ENCODE data around the gene SYNDIG1. TPM values are rescaled to one million over a fixed set of nuclear protein-coding genes. Genes with fewer than 3 reads are reported as not detected.

Gene SYNDIG1
- total RNA-seq, 1 donor from 2014 or later = 2.6 TPM

GRCh38 chr20:24633521-24633920 lies 164.1 kb downstream of the SYNDIG1 start:
- no peaks in the 10 kb centered on the region for H3K9me3 ChIP-seq (ENCODE audit: control insufficient read depth in 3 of 3, low read length in 3 of 3)
- H3K27ac ChIP-seq (ENCODE audit: low read depth, low read length) = no peak overlapping the region
- H3K36me3 ChIP-seq (ENCODE audit: control insufficient read depth in 3 of 3, insufficient read depth in 3 of 3, low read length in 3 of 3) = no peaks in the 10 kb centered on the region
- H3K27me3 ChIP-seq (ENCODE audit: control insufficient read depth in 3 of 3, insufficient read depth in 3 of 3, low read length in 3 of 3) = no peaks in the 10 kb centered on the region
- peaks cover 0 to 5% (median 0%) of the 10 kb centered on the region in 3 donors for H3K4me1 ChIP-seq (ENCODE audit: control insufficient read depth in 3 of 3, insufficient read depth in 3 of 3, low read length in 3 of 3)
- no peak overlapping the region for H3K4me3 ChIP-seq (ENCODE audit: low read length in 3 of 3)
- H3K9ac ChIP-seq (ENCODE audit: low read depth in 1 of 3, low read length in 3 of 3) = no peak overlapping the region

DNA sequence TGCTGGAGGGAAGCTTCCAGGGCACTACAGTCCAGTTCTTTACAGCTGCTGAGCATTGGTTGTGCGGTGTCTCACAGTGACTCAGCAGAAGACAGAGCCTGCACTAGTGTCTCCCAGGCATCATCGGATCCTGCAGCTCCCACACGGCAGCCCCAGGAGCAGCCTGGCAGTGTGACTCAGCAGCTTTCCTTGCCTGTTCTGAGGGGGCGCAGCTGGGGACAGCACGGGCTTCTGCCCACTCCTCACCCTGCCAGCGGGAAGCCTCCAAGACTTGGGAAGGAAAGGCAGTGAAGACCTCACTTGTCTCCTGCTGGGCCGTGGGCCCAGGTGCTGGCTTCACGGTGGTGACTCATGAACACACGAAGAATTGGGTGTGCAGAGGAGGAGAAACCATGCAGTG lies 165.4 kb downstream of the SYNDIG1 start:
- Histone ChIP-seq H3K27ac (ENCODE audit: low read depth, low read length) (no peak overlapping the region), H3K9ac (ENCODE audit: low read depth in 1 of 3, low read length in 3 of 3) (no peak overlapping the region), H3K9me3 (ENCODE audit: control insufficient read depth in 3 of 3, low read length in 3 of 3) (no peaks in the 10 kb centered on the region), H3K27me3 (ENCODE audit: control insufficient read depth in 3 of 3, insufficient read depth in 3 of 3, low read length in 3 of 3) (no peaks in the 10 kb centered on the region), H3K36me3 (ENCODE audit: control insufficient read depth in 3 of 3, insufficient read depth in 3 of 3, low read length in 3 of 3) (no peaks in the 10 kb centered on the region), H3K4me3 (ENCODE audit: low read length in 3 of 3) (no peak overlapping the region), H3K4me1 (ENCODE audit: control insufficient read depth in 3 of 3, insufficient read depth in 3 of 3, low read length in 3 of 3) (peaks cover 0 to 5% (median 0%) of the 10 kb centered on the region in 3 donors)

GRCh38 chr20:24636626-24637025 lies 167.2 kb downstream of the SYNDIG1 start:
- no peaks in the 10 kb centered on the region for H3K9me3 ChIP-seq (ENCODE audit: control insufficient read depth in 3 of 3, low read length in 3 of 3)
- no peaks in the 10 kb centered on the region for H3K36me3 ChIP-seq (ENCODE audit: control insufficient read depth in 3 of 3, insufficient read depth in 3 of 3, low read length in 3 of 3)
- no peaks in the 10 kb centered on the region for H3K27me3 ChIP-seq (ENCODE audit: control insufficient read depth in 3 of 3, insufficient read depth in 3 of 3, low read length in 3 of 3)
- no peak overlapping the region for H3K27ac ChIP-seq (ENCODE audit: low read depth, low read length)
- H3K4me3 ChIP-seq (ENCODE audit: low read length in 3 of 3) = no peak overlapping the region
- peaks cover 0 to 5% (median 0%) of the 10 kb centered on the region in 3 donors for H3K4me1 ChIP-seq (ENCODE audit: control insufficient read depth in 3 of 3, insufficient read depth in 3 of 3, low read length in 3 of 3)
- no peak overlapping the region for H3K9ac ChIP-seq (ENCODE audit: low read depth in 1 of 3, low read length in 3 of 3)

DNA sequence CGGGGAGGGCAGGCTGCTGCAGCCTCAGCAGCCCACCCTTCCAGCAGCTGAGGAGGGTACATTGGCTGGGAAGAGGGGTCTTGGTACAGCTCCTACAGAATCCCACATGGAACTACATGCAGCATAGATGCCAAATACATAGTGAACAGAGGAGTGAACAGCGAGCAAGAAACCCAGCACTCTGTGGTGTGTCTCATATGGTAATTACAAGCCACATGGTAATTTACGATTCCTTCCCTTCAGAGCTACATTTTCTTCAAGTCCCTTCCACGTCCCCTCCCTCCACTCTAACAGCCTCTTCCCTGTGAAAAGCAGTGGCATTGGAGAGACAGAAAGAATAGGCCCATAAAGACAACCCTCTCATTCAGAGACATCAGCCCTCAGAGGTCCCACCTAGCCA lies 167.7 kb downstream of the SYNDIG1 start:
- H3K4me1 ChIP-seq (ENCODE audit: control insufficient read depth in 3 of 3, insufficient read depth in 3 of 3, low read length in 3 of 3) = peaks cover 0 to 5% (median 0%) of the 10 kb centered on the region in 3 donors
- H3K27ac ChIP-seq (ENCODE audit: low read depth, low read length) = no peak overlapping the region
- H3K9me3 ChIP-seq (ENCODE audit: control insufficient read depth in 3 of 3, low read length in 3 of 3) = no peaks in the 10 kb centered on the region
- H3K9ac ChIP-seq (ENCODE audit: low read depth in 1 of 3, low read length in 3 of 3) = no peak overlapping the region
- no peaks in the 10 kb centered on the region for H3K36me3 ChIP-seq (ENCODE audit: control insufficient read depth in 3 of 3, insufficient read depth in 3 of 3, low read length in 3 of 3)
- H3K27me3 ChIP-seq (ENCODE audit: control insufficient read depth in 3 of 3, insufficient read depth in 3 of 3, low read length in 3 of 3) = no peaks in the 10 kb centered on the region
- H3K4me3 ChIP-seq (ENCODE audit: low read length in 3 of 3) = no peak overlapping the region

DNA sequence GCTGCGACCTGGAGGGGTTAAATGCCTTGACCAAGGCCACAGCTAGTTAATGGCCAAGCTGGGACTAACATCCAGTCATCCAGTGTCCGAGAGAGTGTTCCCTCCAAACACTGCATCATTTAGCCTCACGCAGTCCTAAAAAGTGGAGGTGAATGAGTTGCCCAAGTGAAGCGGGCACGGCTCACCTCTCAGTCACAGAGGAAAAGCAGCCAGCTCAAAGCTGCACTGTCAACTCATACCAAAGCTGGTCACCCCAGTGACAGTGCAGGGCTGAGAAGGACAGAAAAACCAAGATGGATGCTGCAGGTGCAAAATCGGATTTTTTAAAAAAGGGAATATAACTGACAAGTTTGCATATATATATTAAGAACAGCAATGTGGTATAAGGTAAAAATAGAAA lies 168.5 kb downstream of the SYNDIG1 start:
- H3K27me3 ChIP-seq (ENCODE audit: control insufficient read depth in 3 of 3, insufficient read depth in 3 of 3, low read length in 3 of 3) = no peaks in the 10 kb centered on the region

GRCh38 chr20:24638591-24639548 lies 169.4 kb downstream of the SYNDIG1 start:
- Histone ChIP-seq H3K9me3 (ENCODE audit: control insufficient read depth in 3 of 3, low read length in 3 of 3) (no peaks in the 10 kb centered on the region), H3K27me3 (ENCODE audit: control insufficient read depth in 3 of 3, insufficient read depth in 3 of 3, low read length in 3 of 3) (no peaks in the 10 kb centered on the region), H3K27ac (ENCODE audit: low read depth, low read length) (no peak overlapping the region), H3K36me3 (ENCODE audit: control insufficient read depth in 3 of 3, insufficient read depth in 3 of 3, low read length in 3 of 3) (no peaks in the 10 kb centered on the region), H3K4me1 (ENCODE audit: control insufficient read depth in 3 of 3, insufficient read depth in 3 of 3, low read length in 3 of 3) (peaks cover 0 to 5% (median 0%) of the 10 kb centered on the region in 3 donors), H3K9ac (ENCODE audit: low read depth in 1 of 3, low read length in 3 of 3) (no peak overlapping the region), H3K4me3 (ENCODE audit: low read length in 3 of 3) (no peak overlapping the region)

More for the DNA sequence above, 168.5 kb downstream of the SYNDIG1 start:
- Histone ChIP-seq H3K27ac (ENCODE audit: low read depth, low read length) (no peak overlapping the region), H3K36me3 (ENCODE audit: control insufficient read depth in 3 of 3, insufficient read depth in 3 of 3, low read length in 3 of 3) (no peaks in the 10 kb centered on the region), H3K9ac (ENCODE audit: low read depth in 1 of 3, low read length in 3 of 3) (no peak overlapping the region), H3K9me3 (ENCODE audit: control insufficient read depth in 3 of 3, low read length in 3 of 3) (no peaks in the 10 kb centered on the region), H3K4me1 (ENCODE audit: control insufficient read depth in 3 of 3, insufficient read depth in 3 of 3, low read length in 3 of 3) (peaks cover 0 to 5% (median 0%) of the 10 kb centered on the region in 3 donors), H3K4me3 (ENCODE audit: low read length in 3 of 3) (no peak overlapping the region)

- Histone ChIP-seq H3K4me3 (ENCODE audit: low read length in 3 of 3) (no peak overlapping the region), H3K27ac (ENCODE audit: low read depth, low read length) (no peak overlapping the region), H3K9ac (ENCODE audit: low read depth in 1 of 3, low read length in 3 of 3) (no peak overlapping the region), H3K36me3 (ENCODE audit: control insufficient read depth in 3 of 3, insufficient read depth in 3 of 3, low read length in 3 of 3) (no peaks in the 10 kb centered on the region), H3K4me1 (ENCODE audit: control insufficient read depth in 3 of 3, insufficient read depth in 3 of 3, low read length in 3 of 3) (no peaks in the 10 kb centered on the region), H3K27me3 (ENCODE audit: control insufficient read depth in 3 of 3, insufficient read depth in 3 of 3, low read length in 3 of 3) (peaks cover 0 to under 1% (median 0%) of the 10 kb centered on the region in 3 donors), H3K9me3 (ENCODE audit: control insufficient read depth in 3 of 3, low read length in 3 of 3) (no peaks in the 10 kb centered on the region)
Observed at GRCh38 chr20:24640276-24640675, 170.8 kb downstream of the SYNDIG1 start.

DNA sequence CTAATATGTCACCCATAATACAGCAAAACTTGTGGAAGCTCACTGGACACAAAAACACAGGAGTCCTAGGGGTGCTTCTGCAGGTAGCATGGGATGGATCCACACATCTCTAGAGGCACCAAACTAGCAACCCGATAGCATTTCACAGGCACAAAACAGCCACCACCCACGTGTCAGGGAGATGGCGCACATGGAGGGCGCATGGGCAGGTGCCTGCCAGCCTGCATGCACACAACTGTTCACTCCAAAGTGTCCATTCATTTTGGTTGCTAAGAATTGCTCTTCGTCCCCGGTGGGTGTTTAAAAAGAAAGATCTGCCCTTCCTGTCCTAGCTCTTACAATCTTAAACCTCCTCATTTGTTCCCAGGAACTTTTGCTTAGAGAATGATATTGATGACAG lies 171.3 kb downstream of the SYNDIG1 start:
- Histone ChIP-seq H3K4me1 (ENCODE audit: control insufficient read depth in 3 of 3, insufficient read depth in 3 of 3, low read length in 3 of 3) (no peaks in the 10 kb centered on the region), H3K27me3 (ENCODE audit: control insufficient read depth in 3 of 3, insufficient read depth in 3 of 3, low read length in 3 of 3) (peaks cover 0 to 5% (median 0%) of the 10 kb centered on the region in 3 donors), H3K27ac (ENCODE audit: low read depth, low read length) (no peak overlapping the region), H3K9me3 (ENCODE audit: control insufficient read depth in 3 of 3, low read length in 3 of 3) (no peaks in the 10 kb centered on the region), H3K4me3 (ENCODE audit: low read length in 3 of 3) (no peak overlapping the region), H3K9ac (ENCODE audit: low read depth in 1 of 3, low read length in 3 of 3) (no peak overlapping the region), H3K36me3 (ENCODE audit: control insufficient read depth in 3 of 3, insufficient read depth in 3 of 3, low read length in 3 of 3) (no peaks in the 10 kb centered on the region)

DNA sequence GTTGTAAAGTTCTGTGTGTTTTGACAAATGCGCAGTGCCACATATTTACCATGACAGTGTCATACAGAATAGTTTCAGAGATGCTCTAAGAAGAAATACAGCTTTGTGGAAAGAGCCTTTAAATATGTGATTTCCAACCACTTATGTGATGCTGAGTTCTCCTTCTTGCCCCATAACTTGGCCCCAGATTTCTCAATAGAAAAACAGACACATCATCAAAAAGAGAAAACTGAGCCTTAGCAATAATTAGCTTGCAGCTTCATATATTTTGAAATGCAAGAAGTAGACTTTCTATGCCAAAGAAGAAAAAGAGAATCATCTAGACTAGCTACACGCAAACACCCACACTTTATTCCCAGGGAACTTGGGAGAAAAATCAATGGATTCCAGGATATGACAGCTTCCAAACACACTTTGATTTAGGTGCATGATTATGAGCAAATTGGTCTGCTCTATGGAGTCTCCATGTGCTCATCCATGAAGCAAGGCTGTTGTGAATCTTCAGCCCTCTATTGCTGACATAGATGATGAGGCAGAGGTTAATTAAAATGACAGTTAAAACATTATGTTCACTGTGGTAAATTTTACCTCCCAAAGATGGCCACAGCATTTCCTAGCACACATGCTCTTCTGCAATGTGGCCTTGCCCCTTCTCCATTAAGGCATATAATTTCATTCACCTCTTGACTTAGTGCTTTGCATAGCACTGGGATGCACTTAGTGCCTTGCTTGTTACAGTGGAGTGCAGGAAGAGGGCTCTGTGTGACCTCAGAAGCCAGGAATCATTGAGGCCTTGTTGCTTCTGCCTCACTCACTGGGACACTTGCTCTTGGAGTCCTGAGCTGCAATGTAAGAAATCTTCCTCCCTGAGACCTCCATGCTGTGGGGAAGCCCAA lies 174.6 kb downstream of the SYNDIG1 start:
- Histone ChIP-seq H3K36me3 (ENCODE audit: control insufficient read depth in 3 of 3, insufficient read depth in 3 of 3, low read length in 3 of 3) (no peaks in the 10 kb centered on the region), H3K9ac (ENCODE audit: low read depth in 1 of 3, low read length in 3 of 3) (no peak overlapping the region), H3K4me1 (ENCODE audit: control insufficient read depth in 3 of 3, insufficient read depth in 3 of 3, low read length in 3 of 3) (no peaks in the 10 kb centered on the region), H3K9me3 (ENCODE audit: control insufficient read depth in 3 of 3, low read length in 3 of 3) (no peaks in the 10 kb centered on the region), H3K27ac (ENCODE audit: low read depth, low read length) (no peak overlapping the region), H3K27me3 (ENCODE audit: control insufficient read depth in 3 of 3, insufficient read depth in 3 of 3, low read length in 3 of 3) (peaks cover 0 to 7% (median 5%) of the 10 kb centered on the region in 3 donors), H3K4me3 (ENCODE audit: low read length in 3 of 3) (no peak overlapping the region)

All from skeletal muscle tissue (tissue), 4 donors.